GM21381 (cell line): ENCODE results near the gene C21orf91.
A peak's percentile ranks its signal among the peaks of the same experiment; 100 is the strongest.
"Not testable (repeated sequence)": the region's sequence is repeated elsewhere in the genome, so short reads cannot be mapped to it uniquely, and the experiment has no call there.

Experiments
- ATAC-seq: cut with Tn5 transposase; IDR thresholded peaks from one replicate; pipeline ENCODE4 v1.9.1; 2021; ENCODE audit warnings: mild to moderate bottlenecking, moderate library complexity; ENCODE audit not compliant: unreplicated experiment

The C21orf91 gene

GRCh38 chr21:17779980-17780379 lies 39.2 kb downstream of the C21orf91 start:
- ATAC-seq: no peak

GRCh38 chr21:17779496-17779895 lies 39.7 kb downstream of the C21orf91 start:
- no peak for ATAC-seq

GRCh38 chr21:17777072-17777765 lies 41.9 kb downstream of the C21orf91 start:
- ATAC-seq: no peak

- ATAC-seq: peak; percentile 53
Observed at GRCh38 chr21:17775431-17776126, 43.6 kb downstream of the C21orf91 start.

- ATAC-seq: not testable (repeated sequence)
Observed at GRCh38 chr21:17775021-17775420, 44.1 kb downstream of the C21orf91 start.

- no peak for ATAC-seq
Observed at GRCh38 chr21:17769447-17769845, 49.7 kb downstream of the C21orf91 start.

GRCh38 chr21:17768840-17769446 lies 50.2 kb downstream of the C21orf91 start:
- no peak for ATAC-seq

GRCh38 chr21:17765207-17765606 lies 53.9 kb downstream of the C21orf91 start:
- no peak for ATAC-seq

GRCh38 chr21:17763288-17764037 lies 55.7 kb downstream of the C21orf91 start:
- no peak for ATAC-seq

- no peak for ATAC-seq
Observed at GRCh38 chr21:17759511-17760178, 59.5 kb downstream of the C21orf91 start.

- ATAC-seq: no peak
Observed at GRCh38 chr21:17758683-17759082, 60.5 kb downstream of the C21orf91 start.

GRCh38 chr21:17757671-17758070 lies 61.5 kb downstream of the C21orf91 start:
- ATAC-seq: no peak

- no peak for ATAC-seq
Observed at GRCh38 chr21:17753736-17754135, 65.4 kb downstream of the C21orf91 start.

- no peak for ATAC-seq
Observed at GRCh38 chr21:17752171-17752570, 67.0 kb downstream of the C21orf91 start.

GRCh38 chr21:17746920-17747319 lies 72.2 kb downstream of the C21orf91 start:
- ATAC-seq: no peak

GRCh38 chr21:17745086-17745485 lies 74.1 kb downstream of the C21orf91 start:
- no peak for ATAC-seq

- no peak for ATAC-seq
Observed at GRCh38 chr21:17742940-17743592, 76.1 kb downstream of the C21orf91 start.

GRCh38 chr21:17742181-17742580 lies 77.0 kb downstream of the C21orf91 start:
- ATAC-seq: no peak
